Measurements from ENCODE around the gene BAIAP2L2.

DNA sequence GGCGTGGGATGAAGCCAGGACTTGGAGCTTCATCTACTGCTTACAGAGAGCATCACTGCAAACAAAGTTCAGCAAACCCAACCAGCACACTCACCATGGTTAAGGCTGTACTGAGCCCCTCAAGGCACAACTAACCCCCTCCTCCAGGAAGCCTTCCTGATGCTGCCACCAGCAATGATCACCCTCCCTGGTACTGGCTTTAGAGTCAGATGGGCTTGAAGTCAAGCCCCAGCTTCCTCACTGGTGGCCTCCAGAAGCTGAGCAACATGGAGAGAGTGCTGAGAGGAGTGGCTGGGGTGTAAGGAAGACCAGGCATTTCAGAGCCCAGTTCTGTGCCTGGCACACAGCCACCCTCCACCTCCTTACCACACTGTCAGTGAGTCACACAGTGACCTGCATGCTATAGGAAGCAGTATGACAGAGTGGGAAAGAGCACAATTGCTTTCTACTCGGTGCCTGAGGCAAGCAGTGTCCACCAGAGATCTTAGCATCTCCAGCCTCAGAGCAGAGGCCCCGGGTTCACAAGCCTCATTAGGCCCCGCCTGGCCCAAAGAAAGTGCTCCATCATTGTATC is 24.7 kb upstream of the BAIAP2L2 start:
- TF ChIP-seq, protein P1, sequence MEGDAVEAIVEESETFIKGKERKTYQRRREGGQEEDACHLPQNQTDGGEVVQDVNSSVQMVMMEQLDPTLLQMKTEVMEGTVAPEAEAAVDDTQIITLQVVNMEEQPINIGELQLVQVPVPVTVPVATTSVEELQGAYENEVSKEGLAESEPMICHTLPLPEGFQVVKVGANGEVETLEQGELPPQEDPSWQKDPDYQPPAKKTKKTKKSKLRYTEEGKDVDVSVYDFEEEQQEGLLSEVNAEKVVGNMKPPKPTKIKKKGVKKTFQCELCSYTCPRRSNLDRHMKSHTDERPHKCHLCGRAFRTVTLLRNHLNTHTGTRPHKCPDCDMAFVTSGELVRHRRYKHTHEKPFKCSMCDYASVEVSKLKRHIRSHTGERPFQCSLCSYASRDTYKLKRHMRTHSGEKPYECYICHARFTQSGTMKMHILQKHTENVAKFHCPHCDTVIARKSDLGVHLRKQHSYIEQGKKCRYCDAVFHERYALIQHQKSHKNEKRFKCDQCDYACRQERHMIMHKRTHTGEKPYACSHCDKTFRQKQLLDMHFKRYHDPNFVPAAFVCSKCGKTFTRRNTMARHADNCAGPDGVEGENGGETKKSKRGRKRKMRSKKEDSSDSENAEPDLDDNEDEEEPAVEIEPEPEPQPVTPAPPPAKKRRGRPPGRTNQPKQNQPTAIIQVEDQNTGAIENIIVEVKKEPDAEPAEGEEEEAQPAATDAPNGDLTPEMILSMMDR (conservative IDR thresholded peaks at IDR 0.05; ENCODE audit: low read depth in 2 of 2) = no peak
- TF ChIP-seq EZH2 (IDR thresholded peaks at IDR 0.05; ENCODE audit: low read depth, unreplicated experiment) (no peak), EZH2phosphoT487 (IDR thresholded peaks at IDR 0.05; ENCODE audit: unreplicated experiment) (no peak), POLR2AphosphoS5 (IDR thresholded peaks at IDR 0.05; ENCODE audit: low read depth) (no peak), JUNB (IDR thresholded peaks at IDR 0.05; ENCODE audit: unreplicated experiment) (no peak), CREB1 (CRISPR knock-in tag; IDR thresholded peaks at IDR 0.05; ENCODE audit: low read depth) (no peak)
- TF ChIP-seq, protein P2, sequence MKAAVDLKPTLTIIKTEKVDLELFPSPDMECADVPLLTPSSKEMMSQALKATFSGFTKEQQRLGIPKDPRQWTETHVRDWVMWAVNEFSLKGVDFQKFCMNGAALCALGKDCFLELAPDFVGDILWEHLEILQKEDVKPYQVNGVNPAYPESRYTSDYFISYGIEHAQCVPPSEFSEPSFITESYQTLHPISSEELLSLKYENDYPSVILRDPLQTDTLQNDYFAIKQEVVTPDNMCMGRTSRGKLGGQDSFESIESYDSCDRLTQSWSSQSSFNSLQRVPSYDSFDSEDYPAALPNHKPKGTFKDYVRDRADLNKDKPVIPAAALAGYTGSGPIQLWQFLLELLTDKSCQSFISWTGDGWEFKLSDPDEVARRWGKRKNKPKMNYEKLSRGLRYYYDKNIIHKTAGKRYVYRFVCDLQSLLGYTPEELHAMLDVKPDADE (IDR thresholded peaks at IDR 0.05) = no peak
- TF ChIP-seq, protein P3, sequence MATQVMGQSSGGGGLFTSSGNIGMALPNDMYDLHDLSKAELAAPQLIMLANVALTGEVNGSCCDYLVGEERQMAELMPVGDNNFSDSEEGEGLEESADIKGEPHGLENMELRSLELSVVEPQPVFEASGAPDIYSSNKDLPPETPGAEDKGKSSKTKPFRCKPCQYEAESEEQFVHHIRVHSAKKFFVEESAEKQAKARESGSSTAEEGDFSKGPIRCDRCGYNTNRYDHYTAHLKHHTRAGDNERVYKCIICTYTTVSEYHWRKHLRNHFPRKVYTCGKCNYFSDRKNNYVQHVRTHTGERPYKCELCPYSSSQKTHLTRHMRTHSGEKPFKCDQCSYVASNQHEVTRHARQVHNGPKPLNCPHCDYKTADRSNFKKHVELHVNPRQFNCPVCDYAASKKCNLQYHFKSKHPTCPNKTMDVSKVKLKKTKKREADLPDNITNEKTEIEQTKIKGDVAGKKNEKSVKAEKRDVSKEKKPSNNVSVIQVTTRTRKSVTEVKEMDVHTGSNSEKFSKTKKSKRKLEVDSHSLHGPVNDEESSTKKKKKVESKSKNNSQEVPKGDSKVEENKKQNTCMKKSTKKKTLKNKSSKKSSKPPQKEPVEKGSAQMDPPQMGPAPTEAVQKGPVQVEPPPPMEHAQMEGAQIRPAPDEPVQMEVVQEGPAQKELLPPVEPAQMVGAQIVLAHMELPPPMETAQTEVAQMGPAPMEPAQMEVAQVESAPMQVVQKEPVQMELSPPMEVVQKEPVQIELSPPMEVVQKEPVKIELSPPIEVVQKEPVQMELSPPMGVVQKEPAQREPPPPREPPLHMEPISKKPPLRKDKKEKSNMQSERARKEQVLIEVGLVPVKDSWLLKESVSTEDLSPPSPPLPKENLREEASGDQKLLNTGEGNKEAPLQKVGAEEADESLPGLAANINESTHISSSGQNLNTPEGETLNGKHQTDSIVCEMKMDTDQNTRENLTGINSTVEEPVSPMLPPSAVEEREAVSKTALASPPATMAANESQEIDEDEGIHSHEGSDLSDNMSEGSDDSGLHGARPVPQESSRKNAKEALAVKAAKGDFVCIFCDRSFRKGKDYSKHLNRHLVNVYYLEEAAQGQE (IDR thresholded peaks at IDR 0.05; ENCODE audit: unreplicated experiment) = no peak
